Neural cell (in vitro differentiated cells): Measurements from ENCODE around the gene RYR2.

Experiments
- CTCF ChIP-seq: fragments of 450-650 bp; IDR thresholded peaks from 2 replicates; pipeline ENCODE4 v1.5.1; 2014; ENCODE audit warnings: antibody characterized with exemption, mild to moderate bottlenecking, moderate library complexity; ENCODE audit not compliant: poor library complexity, severe bottlenecking
- EP300 ChIP-seq: fragments of 450-650 bp; conservative IDR thresholded peaks from 2 replicates; pipeline ENCODE4 v1.6.1; 2014; ENCODE audit warnings: antibody characterized with exemption, mild to moderate bottlenecking, moderate library complexity; ENCODE audit not compliant: poor library complexity, severe bottlenecking
- EZH2 ChIP-seq: fragments of 200-600, 300-800 bp; shearing (Covaris generic), sonication (generic); IDR thresholded peaks from 2 replicates; pipeline ENCODE4 v1.6.1; 2014; ENCODE audit warnings: antibody characterized with exemption, low read length, borderline replicate concordance, mild to moderate bottlenecking; ENCODE audit not compliant: insufficient read depth, poor library complexity, severe bottlenecking
- POLR2AphosphoS5 ChIP-seq: IDR thresholded peaks from 2 replicates; pipeline ENCODE4 v1.6.1; 2012
- REST ChIP-seq: IDR thresholded peaks from 2 replicates; pipeline ENCODE4 v1.6.1; 2012; ENCODE audit warnings: borderline replicate concordance
- TAF1 ChIP-seq: IDR thresholded peaks from 2 replicates; pipeline ENCODE4 v1.6.1; 2012; ENCODE audit warnings: low read depth

DNA sequence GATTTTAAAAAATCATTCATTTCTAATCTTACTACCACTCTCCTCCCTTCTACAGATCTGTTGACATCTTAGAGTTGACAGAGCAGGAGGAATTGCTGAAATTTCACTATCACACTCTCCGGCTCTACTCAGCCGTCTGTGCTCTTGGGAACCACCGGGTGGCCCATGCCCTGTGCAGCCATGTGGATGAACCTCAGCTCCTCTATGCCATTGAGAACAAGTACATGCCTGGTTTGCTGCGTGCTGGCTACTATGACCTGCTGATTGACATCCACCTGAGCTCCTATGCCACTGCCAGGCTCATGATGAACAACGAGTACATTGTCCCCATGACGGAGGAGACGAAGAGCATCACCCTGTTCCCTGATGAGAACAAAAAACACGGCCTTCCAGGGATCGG, 572.0 kb downstream of the RYR2 start:
- no peak for TF ChIP-seq CTCF
- no peak for TF ChIP-seq EZH2
- no peak for TF ChIP-seq TAF1
- TF ChIP-seq POLR2AphosphoS5, result no peak
- no peak for TF ChIP-seq EP300
- TF ChIP-seq REST, result no peak
